ENCODE results near the gene CCDC6.

GRCh38 chr10:59854571-59854970 lies 51.8 kb downstream of the CCDC6 start:
- TF ChIP-seq CTCF (IDR thresholded peaks at IDR 0.05) (no peak), POLR2A (IDR thresholded peaks at IDR 0.05) (no peak)
